ENCODE results near the gene INCA1.

Gene INCA1

GRCh38 chr17:5003214-5003867 is 6.0 kb upstream of the INCA1 start:
- no peak for DNase-seq (ENCODE audit: low spot score)

- DNase-seq (ENCODE audit: low spot score): no peak
Measured at GRCh38 chr17:5002121-5002788, 4.9 kb upstream of the INCA1 start.

GRCh38 chr17:5000237-5000639 is 2.9 kb upstream of the INCA1 start:
- peak; percentile 43 for DNase-seq (ENCODE audit: low spot score)

- DNase-seq (ENCODE audit: low spot score): no peak
Measured at GRCh38 chr17:4999430-5000093, 2.2 kb upstream of the INCA1 start.

- peak; percentile 33 for DNase-seq (ENCODE audit: low spot score)
Measured at GRCh38 chr17:4998732-4999429, 1.6 kb upstream of the INCA1 start.

- peak; percentile 29 for DNase-seq (ENCODE audit: low spot score)
Measured at GRCh38 chr17:4998027-4998731, 857 bp upstream of the INCA1 start.

GRCh38 chr17:4994081-4994595 is 3.2 kb downstream of the INCA1 start:
- DNase-seq (ENCODE audit: low spot score): no peak

GRCh38 chr17:4987767-4988567 is 9.4 kb downstream of the INCA1 start:
- DNase-seq (ENCODE audit: low spot score): peak; percentile 39

GRCh38 chr17:4986951-4987766 is 10.2 kb downstream of the INCA1 start, which contains the start of gene CAMTA2:
CAMTA2 (minus strand) TSS chr17:4987675; CDS start chr17:4986222, 1,453 bp downstream.
- DNase-seq (ENCODE audit: low spot score): peak; percentile 84

- no peak for DNase-seq (ENCODE audit: low spot score)
Measured at GRCh38 chr17:4986403-4986802, 10.9 kb downstream of the INCA1 start.

GRCh38 chr17:4982305-4982704 is 15.0 kb downstream of the INCA1 start:
- no peak for DNase-seq (ENCODE audit: low spot score)

- peak; percentile 46 for DNase-seq (ENCODE audit: low spot score)
Measured at GRCh38 chr17:4980644-4981216, 16.6 kb downstream of the INCA1 start.

- DNase-seq (ENCODE audit: low spot score): no peak
Measured at GRCh38 chr17:4978726-4979125, 18.6 kb downstream of the INCA1 start.

GRCh38 chr17:4974115-4974670 is 23.1 kb downstream of the INCA1 start:
- DNase-seq (ENCODE audit: low spot score): no peak

- no peak for DNase-seq (ENCODE audit: low spot score)
Measured at GRCh38 chr17:4973256-4974114, 23.8 kb downstream of the INCA1 start.

- no peak for DNase-seq (ENCODE audit: low spot score)
Measured at GRCh38 chr17:4972752-4973151, 24.6 kb downstream of the INCA1 start.

GRCh38 chr17:4972322-4972721 is 25.0 kb downstream of the INCA1 start:
- DNase-seq (ENCODE audit: low spot score): no peak

- no peak for DNase-seq (ENCODE audit: low spot score)
Measured at GRCh38 chr17:4971826-4972225, 25.5 kb downstream of the INCA1 start.

Measured in AG08396 (cell line).